ENCODE measurements around the gene LDLRAD3. TPM values are rescaled to one million over a fixed set of nuclear protein-coding genes. Genes with fewer than 3 reads are reported as not detected.

LDLRAD3 gene
- total and polyA plus RNA-seq, 9 donors, result 14.5 to 32.4 (median 17.2) TPM

- Histone ChIP-seq H3K9me3 (no peaks in the 10 kb centered on the region), H3K27ac (no peak overlapping the region), H3K4me1 (ENCODE audit: insufficient read depth) (peaks cover 2% of the 10 kb centered on the region), H3K36me3 (no peaks in the 10 kb centered on the region), H3K27me3 (no peaks in the 10 kb centered on the region), H3K4me3 (no peak overlapping the region)
- no peak for DNase-seq
- intact Hi-C loops (cut with DNase I), result no loop called here
- WGBS, 3 donors, result 92 to 93% (median 92%) methylated on average over 6 of the region's 6 CpGs
- no peak for TF ChIP-seq EP300 (IDR thresholded peaks at IDR 0.05)
- no peak for TF ChIP-seq POLR2A (IDR thresholded peaks at IDR 0.05)
- TF ChIP-seq, protein P1, sequence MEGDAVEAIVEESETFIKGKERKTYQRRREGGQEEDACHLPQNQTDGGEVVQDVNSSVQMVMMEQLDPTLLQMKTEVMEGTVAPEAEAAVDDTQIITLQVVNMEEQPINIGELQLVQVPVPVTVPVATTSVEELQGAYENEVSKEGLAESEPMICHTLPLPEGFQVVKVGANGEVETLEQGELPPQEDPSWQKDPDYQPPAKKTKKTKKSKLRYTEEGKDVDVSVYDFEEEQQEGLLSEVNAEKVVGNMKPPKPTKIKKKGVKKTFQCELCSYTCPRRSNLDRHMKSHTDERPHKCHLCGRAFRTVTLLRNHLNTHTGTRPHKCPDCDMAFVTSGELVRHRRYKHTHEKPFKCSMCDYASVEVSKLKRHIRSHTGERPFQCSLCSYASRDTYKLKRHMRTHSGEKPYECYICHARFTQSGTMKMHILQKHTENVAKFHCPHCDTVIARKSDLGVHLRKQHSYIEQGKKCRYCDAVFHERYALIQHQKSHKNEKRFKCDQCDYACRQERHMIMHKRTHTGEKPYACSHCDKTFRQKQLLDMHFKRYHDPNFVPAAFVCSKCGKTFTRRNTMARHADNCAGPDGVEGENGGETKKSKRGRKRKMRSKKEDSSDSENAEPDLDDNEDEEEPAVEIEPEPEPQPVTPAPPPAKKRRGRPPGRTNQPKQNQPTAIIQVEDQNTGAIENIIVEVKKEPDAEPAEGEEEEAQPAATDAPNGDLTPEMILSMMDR (IDR thresholded peaks at IDR 0.05), result no peak
Observed at GRCh38 chr11:36000616-36001190, 56.8 kb downstream of the LDLRAD3 start.

GRCh38 chr11:36002196-36002595, 58.3 kb downstream of the LDLRAD3 start:
- no peak overlapping the region for H3K4me3 ChIP-seq
- no peak overlapping the region for H3K27ac ChIP-seq
- intact Hi-C loops (cut with DNase I), result no loop called here
- no peaks in the 10 kb centered on the region for H3K36me3 ChIP-seq
- H3K9me3 ChIP-seq, result no peaks in the 10 kb centered on the region
- 77 to 82% (median 79%) methylated on average over 6 of the region's 6 CpGs for WGBS, 3 donors
- DNase-seq, result no peak
- peaks cover 3% of the 10 kb centered on the region for H3K4me1 ChIP-seq (ENCODE audit: insufficient read depth)
- no peaks in the 10 kb centered on the region for H3K27me3 ChIP-seq
- TF ChIP-seq POLR2A (IDR thresholded peaks at IDR 0.05) (no peak), EP300 (IDR thresholded peaks at IDR 0.05) (no peak)
- TF ChIP-seq, protein P1 (IDR thresholded peaks at IDR 0.05), result no peak

DNA sequence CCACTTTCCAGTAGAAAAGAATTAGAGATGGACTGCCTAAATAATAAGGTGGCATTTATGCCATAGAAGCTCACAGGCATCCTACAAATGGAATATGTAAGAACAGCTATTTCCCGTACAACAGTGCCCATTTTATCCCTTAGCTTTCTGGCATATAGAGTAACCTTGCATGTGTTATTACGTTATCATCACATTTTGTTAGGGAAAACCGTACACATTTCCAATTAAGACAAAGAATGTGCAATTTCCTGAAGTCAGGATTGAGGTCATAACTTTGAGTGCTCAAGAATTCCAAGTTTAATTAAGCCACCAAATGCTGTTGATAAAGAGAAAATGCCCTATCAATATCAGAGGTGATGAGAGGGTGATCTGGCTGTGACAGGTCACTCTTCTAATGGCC, 58.9 kb downstream of the LDLRAD3 start:
- no peak overlapping the region for H3K4me3 ChIP-seq
- intact Hi-C loops (cut with DNase I), result no loop called here
- no peak overlapping the region for H3K27ac ChIP-seq

DNA sequence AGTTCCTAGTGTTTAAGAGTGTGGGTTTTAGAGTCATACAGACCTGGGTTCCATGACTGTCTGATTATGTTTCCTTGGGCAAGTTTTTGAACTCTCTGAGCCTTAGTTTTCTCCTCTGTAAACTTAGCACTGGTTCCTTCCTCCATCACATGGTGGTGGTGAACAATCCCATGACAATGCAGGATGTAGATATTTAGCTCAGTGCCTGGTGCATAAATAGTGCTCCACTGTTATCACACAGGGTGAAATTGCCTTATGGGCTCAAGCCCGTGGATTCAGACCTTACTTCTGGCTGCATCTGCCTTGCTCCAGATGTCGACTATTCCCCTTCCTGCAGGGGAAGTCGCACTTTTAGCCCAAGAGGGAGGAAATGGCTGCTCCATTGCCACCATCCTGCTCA, 62.7 kb downstream of the LDLRAD3 start:
- 86 to 93% (median 88%) methylated on average over 3 of the region's 3 CpGs for WGBS, 3 donors
- no peak for TF ChIP-seq POLR2A (IDR thresholded peaks at IDR 0.05)
- TF ChIP-seq EP300 (IDR thresholded peaks at IDR 0.05), result no peak
- intact Hi-C loops (cut with DNase I), result no loop called here
- H3K27me3 ChIP-seq, result no peaks in the 10 kb centered on the region
- no peaks in the 10 kb centered on the region for H3K36me3 ChIP-seq
- H3K9me3 ChIP-seq, result no peaks in the 10 kb centered on the region
- H3K27ac ChIP-seq, result no peak overlapping the region
- peaks cover 16% of the 10 kb centered on the region for H3K4me1 ChIP-seq (ENCODE audit: insufficient read depth)
- no peak for DNase-seq
- no peak overlapping the region for H3K4me3 ChIP-seq

More for the DNA sequence above, 58.9 kb downstream of the LDLRAD3 start:
- Histone ChIP-seq H3K36me3 (no peaks in the 10 kb centered on the region), H3K9me3 (no peaks in the 10 kb centered on the region), H3K27me3 (no peaks in the 10 kb centered on the region), H3K4me1 (ENCODE audit: insufficient read depth) (peaks cover 6% of the 10 kb centered on the region)
- WGBS, 3 donors, result 70 to 83% (median 75%) methylated on average over 3 of the region's 3 CpGs
- DNase-seq, result no peak
- TF ChIP-seq EP300 (IDR thresholded peaks at IDR 0.05) (no peak), POLR2A (IDR thresholded peaks at IDR 0.05) (no peak)
- TF ChIP-seq, protein P1 (IDR thresholded peaks at IDR 0.05), result no peak

DNA sequence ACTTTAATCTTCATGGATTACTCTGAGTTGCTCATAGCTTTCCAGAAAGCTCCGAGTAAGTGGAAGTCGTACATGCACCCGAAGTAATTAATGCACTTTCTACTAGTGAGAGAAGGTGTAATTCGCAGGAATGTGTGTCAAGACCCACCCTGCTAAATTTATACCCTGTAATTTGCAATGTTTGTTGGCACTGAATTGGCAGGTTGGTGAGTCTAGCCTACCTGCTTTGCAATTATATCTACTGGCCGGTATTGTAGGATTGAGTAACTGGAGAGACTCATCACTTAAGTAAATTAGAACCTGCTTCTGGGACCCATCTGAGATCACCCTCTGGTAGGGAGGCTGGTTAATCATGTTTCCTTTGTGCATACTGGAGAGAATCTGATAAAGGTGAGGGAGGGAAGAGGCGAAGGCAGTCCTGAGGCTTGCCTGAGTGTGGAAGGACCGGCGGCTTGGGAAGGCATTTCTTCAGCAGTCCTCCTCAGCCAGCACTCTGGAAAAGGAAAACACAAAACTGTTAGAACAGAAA, 63.3 kb downstream of the LDLRAD3 start:
- intact Hi-C loops (cut with DNase I), result no loop called here
- no peak overlapping the region for H3K4me3 ChIP-seq
- H3K27me3 ChIP-seq, result no peaks in the 10 kb centered on the region
- H3K27ac ChIP-seq, result no peak overlapping the region
- DNase-seq, result no peak
- no peak for TF ChIP-seq POLR2A (IDR thresholded peaks at IDR 0.05)
- no peak for TF ChIP-seq EP300 (IDR thresholded peaks at IDR 0.05)
- TF ChIP-seq, protein P1 (IDR thresholded peaks at IDR 0.05), result no peak
- H3K9me3 ChIP-seq, result no peaks in the 10 kb centered on the region
- WGBS, 3 donors, result 78 to 84% (median 80%) methylated on average over 8 of the region's 8 CpGs
- H3K4me1 ChIP-seq (ENCODE audit: insufficient read depth), result peaks cover 17% of the 10 kb centered on the region
- H3K36me3 ChIP-seq, result no peaks in the 10 kb centered on the region

Measured in ovary (tissue), 9 donors.